Stimulated activated CD4-positive, alpha-beta T cell treated with anti-CD3 and anti-CD28 coated beads, TNF-alpha, amount 100 ng/mL, for 1 hour (primary cell): ENCODE measurements around the gene ARL6IP1.
"Not testable (repeated sequence)": the region's sequence is repeated elsewhere in the genome, so short reads cannot be mapped to it uniquely, and the experiment has no call there.

ENCODE experiments used
- DNase-seq, 3 donors: peaks; one replicate each; pipeline ENCODE4 v3.0.0-alpha.2; 2020; ENCODE audit warnings: low read depth in 3 of 3, low spot score in 1 of 3

ARL6IP1 gene

GRCh38 chr16:18800293-18800692 lies 1.1 kb downstream of the ARL6IP1 start:
- DNase-seq = no peak

- DNase-seq = no peak
These were observed 1.8 kb downstream of the ARL6IP1 start for GRCh38 chr16:18799500-18799899.

GRCh38 chr16:18797746-18798145 lies 3.6 kb downstream of the ARL6IP1 start:
- no peak for DNase-seq

- DNase-seq = no peak
These were observed 5.0 kb downstream of the ARL6IP1 start for GRCh38 chr16:18796377-18796776.

GRCh38 chr16:18792836-18793433 lies 8.4 kb downstream of the ARL6IP1 start:
- no peak for DNase-seq

- DNase-seq = peak; percentile 71 to 83 (median 78)
These were observed 11.3 kb downstream of the ARL6IP1 start, which contains the start of gene RPS15A for GRCh38 chr16:18789850-18790706. TSS of gene RPS15A (minus strand) at chr16:18790334. CDS start at chr16:18789113, 1,221 bp downstream.

- DNase-seq = no peak
These were observed 11.9 kb downstream of the ARL6IP1 start for GRCh38 chr16:18789515-18789849.

GRCh38 chr16:18788828-18789514 lies 12.4 kb downstream of the ARL6IP1 start:
- no peak for DNase-seq

GRCh38 chr16:18784917-18785623 lies 16.3 kb downstream of the ARL6IP1 start:
- DNase-seq = no peak

- no peak for DNase-seq
These were observed 17.7 kb downstream of the ARL6IP1 start for GRCh38 chr16:18783430-18784341.

- DNase-seq = no peak
These were observed 18.5 kb downstream of the ARL6IP1 start for GRCh38 chr16:18782697-18783429.

GRCh38 chr16:18781232-18781631 lies 20.1 kb downstream of the ARL6IP1 start:
- not testable (repeated sequence) for DNase-seq

GRCh38 chr16:18780460-18781026 lies 20.8 kb downstream of the ARL6IP1 start:
- not testable (repeated sequence) for DNase-seq

GRCh38 chr16:18777664-18778063 lies 23.7 kb downstream of the ARL6IP1 start:
- DNase-seq = not testable (repeated sequence)

GRCh38 chr16:18776334-18776733 lies 25.0 kb downstream of the ARL6IP1 start:
- DNase-seq = not testable (repeated sequence)

GRCh38 chr16:18774651-18775050 lies 26.7 kb downstream of the ARL6IP1 start:
- DNase-seq = not testable (repeated sequence)

- not testable (repeated sequence) for DNase-seq
These were observed 29.2 kb downstream of the ARL6IP1 start for GRCh38 chr16:18772171-18772570.

- DNase-seq = not testable (repeated sequence)
These were observed 30.9 kb downstream of the ARL6IP1 start for GRCh38 chr16:18770336-18770962.

GRCh38 chr16:18767217-18767616 lies 34.1 kb downstream of the ARL6IP1 start:
- not testable (repeated sequence) for DNase-seq
